HEK293T (cell line): ENCODE measurements around the gene UEVLD.

Experiments used
- FOXM1 ChIP-seq: fragments of 450-650 bp; IDR thresholded peaks from 2 replicates; pipeline ENCODE4 v1.6.1; 2017; ENCODE audit warnings: mild to moderate bottlenecking, borderline replicate concordance
- NFRKB ChIP-seq: fragments of 450-650 bp; IDR thresholded peaks from 2 replicates; pipeline ENCODE4 v1.6.1; 2016; ENCODE audit warnings: mild to moderate bottlenecking, moderate library complexity
- SP1 ChIP-seq: fragments of 450-650 bp; IDR thresholded peaks from 2 replicates; pipeline ENCODE4 v1.6.1; 2017

- TF ChIP-seq SP1 = no peak
- no peak for TF ChIP-seq FOXM1
- TF ChIP-seq NFRKB = no peak
Observed at GRCh38 chr11:18540207-18541009, 48.1 kb downstream of the UEVLD start.
